ENCODE results near the gene TMUB1.

DNA sequence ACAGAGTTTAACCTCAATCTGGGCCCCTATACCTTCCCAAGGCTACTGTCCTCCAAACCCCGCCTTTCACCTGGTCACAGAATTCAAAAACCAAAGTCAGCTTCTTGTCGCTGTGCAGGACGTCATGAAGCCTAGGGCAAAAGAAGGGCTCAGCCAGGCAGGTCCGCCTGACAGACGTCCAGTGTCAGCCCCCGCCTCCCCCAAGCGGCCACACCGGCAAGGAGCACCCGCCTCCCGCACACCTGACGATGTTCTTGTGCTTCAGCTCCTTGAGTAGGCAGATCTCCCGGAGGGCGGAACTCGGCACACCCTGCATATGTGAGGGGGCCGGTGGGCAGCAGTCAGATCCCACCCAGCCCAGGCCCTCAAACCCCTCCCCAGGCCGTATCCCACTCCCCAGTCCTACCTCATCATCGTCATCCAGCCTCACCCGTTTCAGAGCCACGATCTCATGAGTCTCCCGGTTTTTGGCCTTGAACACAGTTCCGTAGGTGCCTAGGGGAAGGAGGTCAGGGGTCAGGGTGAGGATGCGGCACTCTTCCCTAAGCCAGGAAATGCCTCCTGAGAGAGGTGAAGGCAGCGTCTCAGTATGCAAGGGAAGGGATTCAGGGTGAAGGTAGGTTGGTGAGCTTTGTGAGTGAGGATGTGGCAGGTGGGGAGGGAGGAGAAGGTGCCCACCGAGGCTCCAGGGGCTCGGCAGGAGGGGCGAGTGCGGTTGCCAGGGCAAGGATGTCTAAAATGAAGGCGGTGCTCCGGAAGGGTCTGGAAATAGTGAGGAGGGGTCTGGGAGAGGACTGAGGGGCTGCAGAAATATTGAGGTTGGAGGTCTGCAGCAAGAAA is 26.4 kb downstream of the TMUB1 start:
- TF ChIP-seq, protein P1, sequence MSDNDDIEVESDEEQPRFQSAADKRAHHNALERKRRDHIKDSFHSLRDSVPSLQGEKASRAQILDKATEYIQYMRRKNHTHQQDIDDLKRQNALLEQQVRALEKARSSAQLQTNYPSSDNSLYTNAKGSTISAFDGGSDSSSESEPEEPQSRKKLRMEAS (IDR thresholded peaks at IDR 0.05; ENCODE audit: insufficient read depth, insufficient read length) = no peak
- TF ChIP-seq, protein P2, sequence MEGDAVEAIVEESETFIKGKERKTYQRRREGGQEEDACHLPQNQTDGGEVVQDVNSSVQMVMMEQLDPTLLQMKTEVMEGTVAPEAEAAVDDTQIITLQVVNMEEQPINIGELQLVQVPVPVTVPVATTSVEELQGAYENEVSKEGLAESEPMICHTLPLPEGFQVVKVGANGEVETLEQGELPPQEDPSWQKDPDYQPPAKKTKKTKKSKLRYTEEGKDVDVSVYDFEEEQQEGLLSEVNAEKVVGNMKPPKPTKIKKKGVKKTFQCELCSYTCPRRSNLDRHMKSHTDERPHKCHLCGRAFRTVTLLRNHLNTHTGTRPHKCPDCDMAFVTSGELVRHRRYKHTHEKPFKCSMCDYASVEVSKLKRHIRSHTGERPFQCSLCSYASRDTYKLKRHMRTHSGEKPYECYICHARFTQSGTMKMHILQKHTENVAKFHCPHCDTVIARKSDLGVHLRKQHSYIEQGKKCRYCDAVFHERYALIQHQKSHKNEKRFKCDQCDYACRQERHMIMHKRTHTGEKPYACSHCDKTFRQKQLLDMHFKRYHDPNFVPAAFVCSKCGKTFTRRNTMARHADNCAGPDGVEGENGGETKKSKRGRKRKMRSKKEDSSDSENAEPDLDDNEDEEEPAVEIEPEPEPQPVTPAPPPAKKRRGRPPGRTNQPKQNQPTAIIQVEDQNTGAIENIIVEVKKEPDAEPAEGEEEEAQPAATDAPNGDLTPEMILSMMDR (IDR thresholded peaks at IDR 0.05; ENCODE audit: extremely low read depth in 1 of 2, insufficient read depth in 1 of 2, low read depth in 1 of 2, low read length in 2 of 2) = no peak
- no peak for TF ChIP-seq JUN (IDR thresholded peaks at IDR 0.05; ENCODE audit: borderline replicate concordance, insufficient read depth, insufficient read length, low read depth)

All from endothelial cell of umbilical vein (primary cell).